Measurements from ENCODE around the gene CFB.

- TF ChIP-seq ZFP30 (CRISPR knock-in tag; IDR thresholded peaks at IDR 0.05) (no peak), ARNTL (CRISPR knock-in tag; IDR thresholded peaks at IDR 0.05; ENCODE audit: borderline replicate concordance, low read depth) (no peak), BACH2 (CRISPR knock-in tag; IDR thresholded peaks at IDR 0.05; ENCODE audit: borderline replicate concordance) (no peak), ZNF8 (CRISPR knock-in tag; IDR thresholded peaks at IDR 0.05) (no peak), CSDC2 (CRISPR knock-in tag; IDR thresholded peaks at IDR 0.05) (no peak), ISL1 (CRISPR knock-in tag; IDR thresholded peaks at IDR 0.05) (no peak), TOX (CRISPR knock-in tag; IDR thresholded peaks at IDR 0.05; ENCODE audit: borderline replicate concordance) (no peak), ZC3H10 (CRISPR knock-in tag; IDR thresholded peaks at IDR 0.05) (no peak), TCF4 (CRISPR knock-in tag; IDR thresholded peaks at IDR 0.05; ENCODE audit: borderline replicate concordance) (no peak), ZNF70 (CRISPR knock-in tag; IDR thresholded peaks at IDR 0.05) (no peak)
These were observed 12.5 kb downstream of the CFB start for GRCh38 chr6:31958412-31958740.
